Lower leg skin (tissue), 4 donors: Measurements from ENCODE around the gene PTCD2. TPM values are rescaled to one million over a fixed set of nuclear protein-coding genes. Genes with fewer than 3 reads are reported as not detected.

Source experiments
- DNase-seq, 2 donors: peaks; one replicate each; pipeline ENCODE4 v3.0.0-alpha.2; 2019; ENCODE audit warnings: low spot score in 2 of 2
- H3K4me3 ChIP-seq: fragments of 200-600 bp; sonication (generic); 2 replicates; pipeline ENCODE4 v1.5.1; 2017; ENCODE audit warnings: mild to moderate bottlenecking, low read depth; ENCODE audit not compliant: poor library complexity, severe bottlenecking
- POLR2A ChIP-seq, 2 donors: fragments of 450-650 bp; IDR thresholded peaks; one replicate each; pipeline ENCODE4 v1.6.1; 2016 to 2017; ENCODE audit warnings: antibody characterized with exemption in 2 of 2, mild to moderate bottlenecking in 1 of 2, moderate library complexity in 1 of 2
- WGBS, 2 donors: methylation state at CpG; one replicate each; pipeline ENCODE4 v1.1.5; 2018; 5-methylcytosine and 5-hydroxymethylcytosine counted together
- intact Hi-C: fragments of 100-400 bp; cut with DNase I; formaldehyde crosslinking; loops from one replicate; pipeline ENCODE4 v1.15.0; 2023; ENCODE audit warnings: low total_unique reads
- total RNA-seq, 4 donors: library from RNA; depleted of rRNA; stranded (reverse); fragments of >200 nt; gene quantifications; one replicate each; pipeline ENCODE4 v1.1.0, GENCODE V29; 2016
- TF ChIP-seq, protein P1 (sequence below), 3 donors: fragments of 450-650 bp; IDR thresholded peaks; one replicate each; pipeline ENCODE4 v1.5.1; 2016; ENCODE audit warnings: antibody characterized with exemption in 3 of 3, mild to moderate bottlenecking in 3 of 3, moderate library complexity in 2 of 3

The PTCD2 gene
- total RNA-seq, 4 donors from 2014 or later = 7.2 to 12.5 (median 7.9) TPM

GRCh38 chr5:72378639-72379289 lies 58.6 kb downstream of the PTCD2 start:
- peak in 1 of 2 donors; percentile 47 for DNase-seq
- intact Hi-C loops = loop anchor here (10.0 kb wide), 1 partner anchor 146 kb away; no protein-coding TSS in a partner anchor

GRCh38 chr5:72379936-72380335 lies 59.8 kb downstream of the PTCD2 start:
- DNase-seq = no peak
- TF ChIP-seq POLR2A (IDR thresholded peaks at IDR 0.05) = no peak
- TF ChIP-seq, protein P1, sequence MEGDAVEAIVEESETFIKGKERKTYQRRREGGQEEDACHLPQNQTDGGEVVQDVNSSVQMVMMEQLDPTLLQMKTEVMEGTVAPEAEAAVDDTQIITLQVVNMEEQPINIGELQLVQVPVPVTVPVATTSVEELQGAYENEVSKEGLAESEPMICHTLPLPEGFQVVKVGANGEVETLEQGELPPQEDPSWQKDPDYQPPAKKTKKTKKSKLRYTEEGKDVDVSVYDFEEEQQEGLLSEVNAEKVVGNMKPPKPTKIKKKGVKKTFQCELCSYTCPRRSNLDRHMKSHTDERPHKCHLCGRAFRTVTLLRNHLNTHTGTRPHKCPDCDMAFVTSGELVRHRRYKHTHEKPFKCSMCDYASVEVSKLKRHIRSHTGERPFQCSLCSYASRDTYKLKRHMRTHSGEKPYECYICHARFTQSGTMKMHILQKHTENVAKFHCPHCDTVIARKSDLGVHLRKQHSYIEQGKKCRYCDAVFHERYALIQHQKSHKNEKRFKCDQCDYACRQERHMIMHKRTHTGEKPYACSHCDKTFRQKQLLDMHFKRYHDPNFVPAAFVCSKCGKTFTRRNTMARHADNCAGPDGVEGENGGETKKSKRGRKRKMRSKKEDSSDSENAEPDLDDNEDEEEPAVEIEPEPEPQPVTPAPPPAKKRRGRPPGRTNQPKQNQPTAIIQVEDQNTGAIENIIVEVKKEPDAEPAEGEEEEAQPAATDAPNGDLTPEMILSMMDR (IDR thresholded peaks at IDR 0.05) = no peak
- 63 to 70% methylated on average over 10 of the region's 10 CpGs for WGBS, 2 donors
- H3K4me3 ChIP-seq = no peak overlapping the region
- intact Hi-C loops = loop anchor here (10.0 kb wide), 1 partner anchor 145 kb away; no protein-coding TSS in a partner anchor

More at GRCh38 chr5:72378639-72379289, 58.6 kb downstream of the PTCD2 start:
- H3K4me3 ChIP-seq = no peak overlapping the region
- 6 to 9% methylated on average over 4 of the region's 4 CpGs for WGBS, 2 donors
- TF ChIP-seq POLR2A (IDR thresholded peaks at IDR 0.05) = no peak
- TF ChIP-seq, protein P1 (IDR thresholded peaks at IDR 0.05) = no peak

GRCh38 chr5:72380492-72381274 lies 60.5 kb downstream of the PTCD2 start:
- no peak for DNase-seq
- H3K4me3 ChIP-seq = no peak overlapping the region
- TF ChIP-seq, protein P1 (IDR thresholded peaks at IDR 0.05) = no peak
- no peak for TF ChIP-seq POLR2A (IDR thresholded peaks at IDR 0.05)
- 81 to 87% methylated on average over 7 of the region's 7 CpGs for WGBS, 2 donors
- intact Hi-C loops = no loop called here

- no peak overlapping the region for H3K4me3 ChIP-seq
- intact Hi-C loops = no loop called here
- 41 to 47% methylated on average over 7 of the region's 7 CpGs for WGBS, 2 donors
- TF ChIP-seq, protein P1 (IDR thresholded peaks at IDR 0.05) = no peak
- TF ChIP-seq POLR2A (IDR thresholded peaks at IDR 0.05) = no peak
- DNase-seq = peak in 1 of 2 donors; percentile 72
Observed at GRCh38 chr5:72383280-72383679, 63.1 kb downstream of the PTCD2 start.

- WGBS, 2 donors = 53 to 54% methylated on average over 2 of the region's 2 CpGs
- peak in 1 of 2 donors; percentile 6 for DNase-seq
- intact Hi-C loops = no loop called here
- H3K4me3 ChIP-seq = no peak overlapping the region
- TF ChIP-seq POLR2A (IDR thresholded peaks at IDR 0.05) = no peak
- TF ChIP-seq, protein P1 (IDR thresholded peaks at IDR 0.05) = no peak
Observed at GRCh38 chr5:72383726-72384125, 63.6 kb downstream of the PTCD2 start.
